Glomerular endothelial cell (primary cell): Measurements from ENCODE around the gene TMEM80. TPM values are rescaled to one million over a fixed set of nuclear protein-coding genes. Genes with fewer than 3 reads are reported as not detected.
"Not testable (repeated sequence)": the region's sequence is repeated elsewhere in the genome, so short reads cannot be mapped to it uniquely, and the experiment has no call there.

ENCODE experiments used
- DNase-seq: peaks from one replicate; pipeline ENCODE4 v3.0.0-alpha.2; 2011; ENCODE audit warnings: low read depth, low spot score; ENCODE audit errors: extremely low read depth
- total RNA-seq: library from RNA; depleted of rRNA; stranded (reverse); fragments of >200 nt; gene quantifications from 2 replicates; pipeline ENCODE4 v1.2.3, GENCODE V29; 2015

The TMEM80 gene
- total RNA-seq, 1 donor from 2014 or later: 25.3 TPM

GRCh38 chr11:737899-738298 lies 42.3 kb downstream of the TMEM80 start:
- not testable (repeated sequence) for DNase-seq

GRCh38 chr11:742156-742546 lies 46.5 kb downstream of the TMEM80 start:
- DNase-seq: no peak

- no peak for DNase-seq
These were observed 47.1 kb downstream of the TMEM80 start for GRCh38 chr11:742571-743201.

- DNase-seq: no peak
These were observed 49.8 kb downstream of the TMEM80 start for GRCh38 chr11:745428-745827.

- no peak for DNase-seq
These were observed 50.9 kb downstream of the TMEM80 start for GRCh38 chr11:746289-747157.

- DNase-seq: no peak
These were observed 51.8 kb downstream of the TMEM80 start, which contains the start of gene TALDO1 for GRCh38 chr11:747158-748006. TSS of gene TALDO1 (plus strand) at chr11:747464. CDS start at chr11:747482, 18 bp downstream.

GRCh38 chr11:748007-748359 lies 52.4 kb downstream of the TMEM80 start:
- no peak for DNase-seq

GRCh38 chr11:749731-750130 lies 54.1 kb downstream of the TMEM80 start:
- no peak for DNase-seq

Other genes starting within 250 kb of the TMEM80 start
- 59.9 and 68.8 TPM in 2 replicates for gene PTDSS2, start 245.5 kb upstream of the TMEM80 start, total RNA-seq
- gene RNH1, start 188.6 kb upstream of the TMEM80 start, total RNA-seq: 158 and 255 TPM in 2 replicates
- gene HRAS, start 160.2 kb upstream of the TMEM80 start, total RNA-seq: 47.5 and 60.5 TPM in 2 replicates
- gene LRRC56, start 158.3 kb upstream of the TMEM80 start, total RNA-seq: 0.53 TPM in 2 replicates
- gene LMNTD2, start 135.1 kb upstream of the TMEM80 start, total RNA-seq: 1.3 and 3.3 TPM in 2 replicates
- 17.6 and 24.2 TPM in 2 replicates for gene RASSF7, start 134.8 kb upstream of the TMEM80 start, total RNA-seq
- 22.4 and 46.5 TPM in 2 replicates for gene PHRF1, start 119.3 kb upstream of the TMEM80 start, total RNA-seq
- gene IRF7, start 79.9 kb upstream of the TMEM80 start, total RNA-seq: 22.8 and 66.5 TPM in 2 replicates
- not detected in 2 replicates for gene CDHR5, start 70.9 kb upstream of the TMEM80 start, total RNA-seq
- gene SCT, start 68.6 kb upstream of the TMEM80 start, total RNA-seq: not detected in 2 replicates
- not detected in 2 replicates for gene DRD4, start 58.5 kb upstream of the TMEM80 start, total RNA-seq
- 58.0 and 59.3 TPM in 2 replicates for gene DEAF1, start 594 bp upstream of the TMEM80 start, total RNA-seq
- gene EPS8L2, start 10.4 kb downstream of the TMEM80 start, total RNA-seq: 18.1 and 20.0 TPM in 2 replicates
- gene TALDO1, start 51.6 kb downstream of the TMEM80 start, total RNA-seq: 224 and 252 TPM in 2 replicates
- 37.6 and 47.2 TPM in 2 replicates for gene GATD1, start 81.7 kb downstream of the TMEM80 start, total RNA-seq
- 0.58 and 0.78 TPM in 2 replicates for gene CEND1, start 94.3 kb downstream of the TMEM80 start, total RNA-seq
- 16.1 and 20.9 TPM in 2 replicates for gene SLC25A22, start 102.5 kb downstream of the TMEM80 start, total RNA-seq
- 27.4 and 47.9 TPM in 2 replicates for gene PIDD1, start 109.4 kb downstream of the TMEM80 start, total RNA-seq
- 621 and 670 TPM in 2 replicates for gene RPLP2, start 114.2 kb downstream of the TMEM80 start, total RNA-seq
- gene PNPLA2, start 123.1 kb downstream of the TMEM80 start, total RNA-seq: 27.4 and 58.0 TPM in 2 replicates
- 13.5 and 19.4 TPM in 2 replicates for gene CRACR2B, start 132.1 kb downstream of the TMEM80 start, total RNA-seq
- 569 and 728 TPM in 2 replicates for gene CD151, start 137.1 kb downstream of the TMEM80 start, total RNA-seq
- gene POLR2L, start 146.7 kb downstream of the TMEM80 start, total RNA-seq: 125 and 145 TPM in 2 replicates
- gene TSPAN4, start 147.0 kb downstream of the TMEM80 start, total RNA-seq: 121 and 134 TPM in 2 replicates
- gene CHID1, start 215.0 kb downstream of the TMEM80 start, total RNA-seq: 83.5 and 87.7 TPM in 2 replicates
- gene AP2A2, start 230.1 kb downstream of the TMEM80 start, total RNA-seq: 93.7 and 129 TPM in 2 replicates